Lung microvascular endothelial cell (primary cell): ENCODE measurements around the gene KCNG2. TPM values are rescaled to one million over a fixed set of nuclear protein-coding genes. Genes with fewer than 3 reads are reported as not detected.

Source experiments
- DNase-seq, 2 donors: peaks; one replicate each; pipeline versions ENCODE4 v3.0.0 to v3.0.0-alpha.2; 2010; ENCODE audit warnings: low read depth in 2 of 2
- total RNA-seq: library from RNA; depleted of rRNA; stranded (reverse); fragments of >200 nt; gene quantifications from 2 replicates; pipeline ENCODE4 v1.2.1, GENCODE V29; 2014

KCNG2 gene
- total RNA-seq, 1 donor from 2014 or later: 1.4 TPM

GRCh38 chr18:79818036-79818435 lies 20.3 kb downstream of the KCNG2 start:
- no peak for DNase-seq

- DNase-seq: no peak
Measured at GRCh38 chr18:79818631-79819030, 20.9 kb downstream of the KCNG2 start.

- DNase-seq: no peak
Measured at GRCh38 chr18:79819064-79819967, 21.6 kb downstream of the KCNG2 start.

- no peak for DNase-seq
Measured at GRCh38 chr18:79819968-79820351, 22.2 kb downstream of the KCNG2 start.

- DNase-seq: no peak
Measured at GRCh38 chr18:79823120-79823519, 25.4 kb downstream of the KCNG2 start.

GRCh38 chr18:79825913-79826312 lies 28.2 kb downstream of the KCNG2 start:
- no peak for DNase-seq

- DNase-seq: no peak
Measured at GRCh38 chr18:79826966-79827365, 29.2 kb downstream of the KCNG2 start.

- DNase-seq: no peak
Measured at GRCh38 chr18:79828258-79828657, 30.5 kb downstream of the KCNG2 start.

GRCh38 chr18:79829136-79829854 lies 31.6 kb downstream of the KCNG2 start:
- no peak for DNase-seq

- DNase-seq: no peak
Measured at GRCh38 chr18:79832169-79832568, 34.4 kb downstream of the KCNG2 start.

GRCh38 chr18:79834834-79835233 lies 37.1 kb downstream of the KCNG2 start:
- DNase-seq: no peak

GRCh38 chr18:79841936-79842335 lies 44.2 kb downstream of the KCNG2 start:
- no peak for DNase-seq

- DNase-seq: no peak
Measured at GRCh38 chr18:79844999-79845563, 47.3 kb downstream of the KCNG2 start.

- DNase-seq: no peak
Measured at GRCh38 chr18:79846936-79847557, 49.3 kb downstream of the KCNG2 start.

GRCh38 chr18:79847606-79848293 lies 50.0 kb downstream of the KCNG2 start:
- no peak for DNase-seq

- no peak for DNase-seq
Measured at GRCh38 chr18:79848294-79848578, 50.5 kb downstream of the KCNG2 start.

GRCh38 chr18:79848579-79849327 lies 51.0 kb downstream of the KCNG2 start:
- no peak for DNase-seq

GRCh38 chr18:79849328-79850207 lies 51.8 kb downstream of the KCNG2 start:
- no peak for DNase-seq

- DNase-seq: no peak
Measured at GRCh38 chr18:79850731-79851130, 53.0 kb downstream of the KCNG2 start.

- DNase-seq: no peak
Measured at GRCh38 chr18:79851489-79851888, 53.8 kb downstream of the KCNG2 start.
